PFSK-1 (cell line): ENCODE results near the gene TCF12.

Source experiments
- FOXP2 ChIP-seq: optimal IDR thresholded peaks from 2 replicates; pipeline ENCODE3; 2011; ENCODE audit warnings: borderline replicate concordance, control low read depth, inconsistent platforms; ENCODE audit not compliant: insufficient read depth; ENCODE audit errors: extremely low read length, extremely low read depth
- POLR2AphosphoS5 ChIP-seq: IDR thresholded peaks from 2 replicates; pipeline ENCODE4 v1.6.1; 2012; ENCODE audit warnings: low read depth, mild to moderate bottlenecking, control low read depth, low read length, moderate library complexity
- REST ChIP-seq, 2 experiments: IDR thresholded peaks; 2 replicates each; pipeline versions ENCODE4 v1.6.1 to v1.8.0; 2011 to 2012; ENCODE audit warnings: low read depth in 2 of 2, low read length in 2 of 2, control low read depth in 1 of 2, inconsistent platforms in 1 of 2, mild to moderate bottlenecking in 1 of 2, moderate library complexity in 1 of 2; ENCODE audit not compliant: insufficient read depth in 1 of 2
- SIN3A ChIP-seq: IDR thresholded peaks from 2 replicates; pipeline ENCODE4 v1.6.1; 2012; ENCODE audit warnings: mild to moderate bottlenecking, low read length, moderate library complexity, borderline replicate concordance; ENCODE audit not compliant: insufficient read depth
- TAF1 ChIP-seq: IDR thresholded peaks from 2 replicates; pipeline ENCODE4 v1.6.1; 2012; ENCODE audit warnings: low read length, control low read depth, borderline replicate concordance; ENCODE audit not compliant: insufficient read depth

The TCF12 gene

GRCh38 chr15:57133127-57133968 lies 214.9 kb downstream of the TCF12 start:
- TF ChIP-seq SIN3A: no peak
- no peak for TF ChIP-seq POLR2AphosphoS5
- no peak for TF ChIP-seq REST (IDR thresholded peaks at IDR 0.05; ENCODE audit: insufficient read depth in 1 of 2, low read depth in 2 of 2, low read length in 2 of 2)
- TF ChIP-seq TAF1: no peak
- TF ChIP-seq FOXP2: peak; percentile 35

GRCh38 chr15:57134071-57134605 lies 215.7 kb downstream of the TCF12 start:
- TF ChIP-seq FOXP2: no peak
- TF ChIP-seq REST (IDR thresholded peaks at IDR 0.05; ENCODE audit: insufficient read depth in 1 of 2, low read depth in 2 of 2, low read length in 2 of 2): no peak
- TF ChIP-seq POLR2AphosphoS5: no peak
- TF ChIP-seq TAF1: no peak
- TF ChIP-seq SIN3A: no peak

GRCh38 chr15:57134851-57135250 lies 216.4 kb downstream of the TCF12 start:
- TF ChIP-seq POLR2AphosphoS5: no peak
- no peak for TF ChIP-seq FOXP2
- TF ChIP-seq TAF1: no peak
- no peak for TF ChIP-seq SIN3A
- no peak for TF ChIP-seq REST (IDR thresholded peaks at IDR 0.05; ENCODE audit: insufficient read depth in 1 of 2, low read depth in 2 of 2, low read length in 2 of 2)

- TF ChIP-seq TAF1 (no peak), SIN3A (no peak), POLR2AphosphoS5 (no peak), REST (IDR thresholded peaks at IDR 0.05; ENCODE audit: insufficient read depth in 1 of 2, low read depth in 2 of 2, low read length in 2 of 2) (no peak), FOXP2 (no peak)
Measured at GRCh38 chr15:57135800-57136199, 217.4 kb downstream of the TCF12 start.
